Measurements from ENCODE around the gene MGAT4A.

DNA sequence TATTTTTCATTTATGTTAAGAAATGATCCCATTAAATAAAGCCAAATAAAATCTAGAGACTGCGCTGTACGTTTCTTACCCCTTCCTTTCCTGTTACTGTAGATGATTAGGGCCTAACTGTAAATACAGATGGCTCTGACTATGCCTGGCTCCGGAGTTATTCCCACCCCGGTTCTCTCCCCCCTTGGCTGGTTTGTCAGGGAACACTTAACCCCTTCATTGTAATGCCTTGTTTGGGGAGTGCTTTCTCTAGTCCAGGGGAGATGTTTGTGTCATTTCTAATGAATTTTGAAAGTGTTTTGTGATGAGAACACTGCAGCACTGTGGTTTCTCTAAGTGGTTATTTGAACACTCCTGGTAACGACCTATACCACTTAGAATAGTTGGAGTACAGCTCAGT lies 113.8 kb downstream of the MGAT4A start:
- TF ChIP-seq POLR2AphosphoS5 (IDR thresholded peaks at IDR 0.05) (no peak), EP300 (IDR thresholded peaks at IDR 0.05) (no peak)
- TF ChIP-seq, protein P1, sequence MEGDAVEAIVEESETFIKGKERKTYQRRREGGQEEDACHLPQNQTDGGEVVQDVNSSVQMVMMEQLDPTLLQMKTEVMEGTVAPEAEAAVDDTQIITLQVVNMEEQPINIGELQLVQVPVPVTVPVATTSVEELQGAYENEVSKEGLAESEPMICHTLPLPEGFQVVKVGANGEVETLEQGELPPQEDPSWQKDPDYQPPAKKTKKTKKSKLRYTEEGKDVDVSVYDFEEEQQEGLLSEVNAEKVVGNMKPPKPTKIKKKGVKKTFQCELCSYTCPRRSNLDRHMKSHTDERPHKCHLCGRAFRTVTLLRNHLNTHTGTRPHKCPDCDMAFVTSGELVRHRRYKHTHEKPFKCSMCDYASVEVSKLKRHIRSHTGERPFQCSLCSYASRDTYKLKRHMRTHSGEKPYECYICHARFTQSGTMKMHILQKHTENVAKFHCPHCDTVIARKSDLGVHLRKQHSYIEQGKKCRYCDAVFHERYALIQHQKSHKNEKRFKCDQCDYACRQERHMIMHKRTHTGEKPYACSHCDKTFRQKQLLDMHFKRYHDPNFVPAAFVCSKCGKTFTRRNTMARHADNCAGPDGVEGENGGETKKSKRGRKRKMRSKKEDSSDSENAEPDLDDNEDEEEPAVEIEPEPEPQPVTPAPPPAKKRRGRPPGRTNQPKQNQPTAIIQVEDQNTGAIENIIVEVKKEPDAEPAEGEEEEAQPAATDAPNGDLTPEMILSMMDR (IDR thresholded peaks at IDR 0.05), result no peak

Data from sigmoid colon (tissue), 4 donors.